ENCODE data around the gene PLSCR4. TPM values are rescaled to one million over a fixed set of nuclear protein-coding genes. Genes with fewer than 3 reads are reported as not detected.

The PLSCR4 gene
- total RNA-seq, 2 experiments from 2014 or later = not detected

GRCh38 chr3:146169891-146170290, 81.0 kb downstream of the PLSCR4 start:
- Mint-ChIP-seq H3K4me3 (no peak overlapping the region), H3K36me3 (ENCODE audit: low read depth) (no peaks in the 10 kb centered on the region), H3K4me1 (ENCODE audit: low read depth) (no peaks in the 10 kb centered on the region), H3K9me3 (no peaks in the 10 kb centered on the region), H3K27ac (no peak overlapping the region), H3K27me3 (peaks cover 5% of the 10 kb centered on the region)
- Histone ChIP-seq H3K4me3 (ENCODE audit: low read length) (no peak overlapping the region), H3K4me1 (ENCODE audit: insufficient read depth, low read length) (no peaks in the 10 kb centered on the region), H3K36me3 (ENCODE audit: insufficient read depth, low read length) (no peaks in the 10 kb centered on the region), H3K27ac (ENCODE audit: low read depth in 1 of 2, low read length in 2 of 2) (no peak overlapping the region), H3K27me3 (ENCODE audit: control insufficient read depth in 1 of 2, insufficient read depth in 2 of 2, low read length in 2 of 2) (no peaks in the 10 kb centered on the region), H3K9me3 (ENCODE audit: control insufficient read depth in 1 of 2, insufficient read depth in 1 of 2, low read length in 2 of 2) (no peaks in the 10 kb centered on the region)
- TF ChIP-seq CTCF (IDR thresholded peaks at IDR 0.05) = no peak
- ATAC-seq (ENCODE audit: poor library complexity) (no peak), DNase-seq (no peak)
- POLR2A ChIA-PET = no interaction called here
- CTCF ChIA-PET = no interaction called here
- intact Hi-C loops (cut with DNase I, micrococcal nuclease) = no loop called here

DNA sequence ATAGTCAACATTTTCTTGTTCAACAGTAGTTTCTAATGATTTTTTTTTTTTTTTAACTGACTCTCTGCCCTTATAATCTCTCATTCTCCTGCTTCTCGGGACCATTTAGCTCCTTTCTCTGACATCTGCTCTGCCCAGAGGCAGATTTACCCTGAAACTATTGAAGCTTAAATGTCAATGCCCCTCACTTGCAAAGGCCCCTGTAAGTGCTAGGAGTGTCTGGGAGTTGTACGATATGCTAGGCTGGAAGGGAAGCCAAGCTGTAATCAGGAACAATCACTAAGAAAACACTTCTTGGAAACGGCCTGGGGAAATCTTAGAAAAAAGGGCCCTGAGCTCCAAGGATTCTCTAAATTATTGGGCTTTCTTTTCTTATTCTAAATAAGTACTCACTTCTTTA, 84.1 kb downstream of the PLSCR4 start:
- Mint-ChIP-seq H3K27ac (no peak overlapping the region), H3K9me3 (no peaks in the 10 kb centered on the region), H3K4me3 (no peak overlapping the region), H3K36me3 (ENCODE audit: low read depth) (no peaks in the 10 kb centered on the region), H3K27me3 (peaks cover 18% of the 10 kb centered on the region), H3K4me1 (ENCODE audit: low read depth) (no peaks in the 10 kb centered on the region)
- POLR2A ChIA-PET = no interaction called here
- no peaks in the 10 kb centered on the region for H3K36me3 ChIP-seq (ENCODE audit: insufficient read depth, low read length)
- H3K27me3 ChIP-seq (ENCODE audit: control insufficient read depth in 1 of 2, insufficient read depth in 2 of 2, low read length in 2 of 2) = peaks cover 0 to 13% of the 10 kb centered on the region in 2 experiments
- H3K9me3 ChIP-seq (ENCODE audit: control insufficient read depth in 1 of 2, insufficient read depth in 1 of 2, low read length in 2 of 2) = no peaks in the 10 kb centered on the region
- TF ChIP-seq CTCF (IDR thresholded peaks at IDR 0.05) = no peak
- intact Hi-C loops (cut with DNase I, micrococcal nuclease) = no loop called here
- CTCF ChIA-PET = no interaction called here
- ATAC-seq (ENCODE audit: poor library complexity) (no peak), DNase-seq (no peak)
- H3K4me1 ChIP-seq (ENCODE audit: insufficient read depth, low read length) = no peaks in the 10 kb centered on the region
- H3K27ac ChIP-seq (ENCODE audit: low read depth in 1 of 2, low read length in 2 of 2) = no peak overlapping the region
- no peak overlapping the region for H3K4me3 ChIP-seq (ENCODE audit: low read length)

DNA sequence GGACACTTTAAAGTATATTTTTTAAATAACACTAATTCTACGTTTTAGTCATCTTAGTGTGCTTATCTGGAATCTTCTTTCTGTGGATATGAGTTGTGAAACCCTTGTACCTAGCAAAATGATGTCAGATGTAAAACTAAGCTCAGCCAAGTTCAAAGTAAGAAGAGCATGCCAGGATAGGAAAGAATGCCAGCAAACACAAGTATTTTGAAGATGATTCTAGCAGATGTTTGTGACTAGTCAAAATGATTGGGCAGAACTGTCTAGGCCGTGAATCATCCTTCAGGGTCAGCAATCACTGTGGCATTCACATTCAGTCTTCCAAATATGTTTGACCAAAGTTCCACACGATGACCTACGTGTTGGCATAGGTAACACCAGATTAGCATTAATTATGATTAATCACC, 84.5 kb downstream of the PLSCR4 start:
- Histone ChIP-seq H3K4me3 (ENCODE audit: low read length) (no peak overlapping the region), H3K27ac (ENCODE audit: low read depth in 1 of 2, low read length in 2 of 2) (no peak overlapping the region), H3K36me3 (ENCODE audit: insufficient read depth, low read length) (no peaks in the 10 kb centered on the region), H3K27me3 (ENCODE audit: control insufficient read depth in 1 of 2, insufficient read depth in 2 of 2, low read length in 2 of 2) (peaks cover 4 to 18% of the 10 kb centered on the region in 2 experiments), H3K9me3 (ENCODE audit: control insufficient read depth in 1 of 2, insufficient read depth in 1 of 2, low read length in 2 of 2) (no peaks in the 10 kb centered on the region), H3K4me1 (ENCODE audit: insufficient read depth, low read length) (peaks cover 3% of the 10 kb centered on the region)
- Mint-ChIP-seq H3K27me3 (peaks cover 22% of the 10 kb centered on the region), H3K27ac (no peak overlapping the region), H3K4me3 (no peak overlapping the region), H3K4me1 (ENCODE audit: low read depth) (no peaks in the 10 kb centered on the region), H3K36me3 (ENCODE audit: low read depth) (no peaks in the 10 kb centered on the region), H3K9me3 (no peaks in the 10 kb centered on the region)
- ChIA-PET CTCF (no interaction called here), POLR2A (no interaction called here)
- intact Hi-C loops (cut with DNase I, micrococcal nuclease) = no loop called here
- TF ChIP-seq CTCF (IDR thresholded peaks at IDR 0.05) = no peak
- ATAC-seq (ENCODE audit: poor library complexity) = no peak
- DNase-seq = no peak

Measured in CD4-positive, alpha-beta T cell (primary cell).